SK-N-MC (cell line): Measurements from ENCODE around the gene WDR7.

Source experiments
- EZH2 ChIP-seq: fragments of 200-600 bp; sonication (generic); IDR thresholded peaks from one replicate; pipeline ENCODE4 v1.6.1; 2017; ENCODE audit warnings: antibody characterized with exemption
- FOXP2 ChIP-seq: optimal IDR thresholded peaks from 2 replicates; pipeline ENCODE3; 2011; ENCODE audit warnings: mild to moderate bottlenecking, moderate library complexity; ENCODE audit not compliant: insufficient read depth; ENCODE audit errors: extremely low read length, control extremely low read depth
- POLR2AphosphoS5 ChIP-seq: IDR thresholded peaks from 2 replicates; pipeline ENCODE4 v1.6.1; 2012; ENCODE audit warnings: mild to moderate bottlenecking, low read depth, low read length, borderline replicate concordance

DNA sequence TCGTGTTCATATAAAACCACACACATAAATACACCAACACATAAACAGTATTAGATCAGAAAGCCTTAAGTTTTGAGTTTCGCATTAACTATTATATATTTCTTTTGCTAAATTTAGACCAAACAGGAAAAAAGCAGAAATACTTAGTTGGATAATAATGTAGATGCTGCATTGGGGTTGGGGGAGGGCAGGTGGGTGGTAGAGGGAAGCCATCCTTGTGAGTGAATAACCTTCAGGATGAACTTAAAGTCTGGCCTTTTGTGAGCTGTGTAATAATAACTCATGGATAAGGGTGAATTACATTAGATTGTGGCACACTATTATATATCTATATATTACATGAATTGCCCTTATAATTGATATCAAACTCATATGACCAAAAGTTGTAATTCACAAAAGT, 174.7 kb downstream of the WDR7 start:
- TF ChIP-seq EZH2 (no peak), POLR2AphosphoS5 (no peak), FOXP2 (no peak)
